ENCODE results near the gene PIGX.

DNA sequence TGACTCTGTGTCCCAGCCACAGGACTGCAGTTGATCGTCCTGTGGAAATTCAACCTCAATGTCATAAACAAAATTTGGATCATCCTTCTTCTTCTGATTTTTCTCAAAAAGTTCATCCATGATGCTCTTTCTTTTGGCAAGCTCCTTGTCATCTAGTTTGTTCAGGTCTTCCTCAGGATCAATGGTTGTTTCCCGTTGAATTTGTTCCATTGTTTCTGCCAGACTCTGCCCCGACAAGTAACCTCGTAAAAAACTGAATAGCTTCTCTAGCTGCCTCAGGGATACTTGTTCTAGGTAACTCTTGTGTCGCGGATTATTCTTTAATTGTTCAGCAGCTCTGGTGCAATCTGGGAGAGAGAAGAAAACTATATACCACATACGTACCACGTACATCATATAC lies 4.6 kb upstream of the PIGX start:
- TF ChIP-seq, protein P1, sequence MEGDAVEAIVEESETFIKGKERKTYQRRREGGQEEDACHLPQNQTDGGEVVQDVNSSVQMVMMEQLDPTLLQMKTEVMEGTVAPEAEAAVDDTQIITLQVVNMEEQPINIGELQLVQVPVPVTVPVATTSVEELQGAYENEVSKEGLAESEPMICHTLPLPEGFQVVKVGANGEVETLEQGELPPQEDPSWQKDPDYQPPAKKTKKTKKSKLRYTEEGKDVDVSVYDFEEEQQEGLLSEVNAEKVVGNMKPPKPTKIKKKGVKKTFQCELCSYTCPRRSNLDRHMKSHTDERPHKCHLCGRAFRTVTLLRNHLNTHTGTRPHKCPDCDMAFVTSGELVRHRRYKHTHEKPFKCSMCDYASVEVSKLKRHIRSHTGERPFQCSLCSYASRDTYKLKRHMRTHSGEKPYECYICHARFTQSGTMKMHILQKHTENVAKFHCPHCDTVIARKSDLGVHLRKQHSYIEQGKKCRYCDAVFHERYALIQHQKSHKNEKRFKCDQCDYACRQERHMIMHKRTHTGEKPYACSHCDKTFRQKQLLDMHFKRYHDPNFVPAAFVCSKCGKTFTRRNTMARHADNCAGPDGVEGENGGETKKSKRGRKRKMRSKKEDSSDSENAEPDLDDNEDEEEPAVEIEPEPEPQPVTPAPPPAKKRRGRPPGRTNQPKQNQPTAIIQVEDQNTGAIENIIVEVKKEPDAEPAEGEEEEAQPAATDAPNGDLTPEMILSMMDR (conservative IDR thresholded peaks at IDR 0.05; ENCODE audit: low read depth, low read length), result no peak
- TF ChIP-seq NFE2L2 (IDR thresholded peaks at IDR 0.05; ENCODE audit: low read depth, low read length) (no peak), RCOR1 (IDR thresholded peaks at IDR 0.05; ENCODE audit: insufficient replicate concordance, low read length) (no peak), SMC3 (IDR thresholded peaks at IDR 0.05; ENCODE audit: low read depth, low read length) (no peak), POLR2A (IDR thresholded peaks at IDR 0.05; ENCODE audit: low read depth, low read length) (no peak), RFX5 (IDR thresholded peaks at IDR 0.05; ENCODE audit: low read depth, low read length) (no peak)
- TF ChIP-seq, protein P2, sequence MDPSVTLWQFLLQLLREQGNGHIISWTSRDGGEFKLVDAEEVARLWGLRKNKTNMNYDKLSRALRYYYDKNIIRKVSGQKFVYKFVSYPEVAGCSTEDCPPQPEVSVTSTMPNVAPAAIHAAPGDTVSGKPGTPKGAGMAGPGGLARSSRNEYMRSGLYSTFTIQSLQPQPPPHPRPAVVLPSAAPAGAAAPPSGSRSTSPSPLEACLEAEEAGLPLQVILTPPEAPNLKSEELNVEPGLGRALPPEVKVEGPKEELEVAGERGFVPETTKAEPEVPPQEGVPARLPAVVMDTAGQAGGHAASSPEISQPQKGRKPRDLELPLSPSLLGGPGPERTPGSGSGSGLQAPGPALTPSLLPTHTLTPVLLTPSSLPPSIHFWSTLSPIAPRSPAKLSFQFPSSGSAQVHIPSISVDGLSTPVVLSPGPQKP (IDR thresholded peaks at IDR 0.05; ENCODE audit: borderline replicate concordance, low read depth, low read length), result no peak
